HAP-1 (cell line): ENCODE measurements around the gene DDN.

Experiments
- DNase-seq, 2 experiments: peaks; one replicate each; pipeline ENCODE4 v3.0.0-alpha.2; 2016 to 2020; ENCODE audit warnings: low spot score in 2 of 2
- H3K27me3 ChIP-seq: fragments of 250-450 bp; sonication (Bioruptor Pico); 2 replicates; pipeline ENCODE4 v1.5.1; 2020; ENCODE audit warnings: low read depth, mild to moderate bottlenecking, moderate library complexity
- H3K36me3 ChIP-seq: fragments of 250-450 bp; sonication (Bioruptor Pico); replicated peaks from 2 replicates; pipeline ENCODE4 v1.5.1; 2020; ENCODE audit warnings: mild to moderate bottlenecking
- H3K4me1 ChIP-seq: fragments of 250-450 bp; sonication (Bioruptor Pico); 2 replicates; pipeline ENCODE4 v1.5.1; 2020; ENCODE audit warnings: mild to moderate bottlenecking
- H3K4me3 ChIP-seq: fragments of 250-450 bp; sonication (Bioruptor Pico); 2 replicates; pipeline ENCODE4 v1.5.1; 2020; ENCODE audit warnings: mild to moderate bottlenecking, moderate library complexity
- H3K9me3 ChIP-seq: fragments of 250-450 bp; sonication (Bioruptor Pico); 2 replicates; pipeline ENCODE4 v1.5.1; 2020; ENCODE audit warnings: mild to moderate bottlenecking, moderate library complexity
- in situ Hi-C: fragments of 300-500 bp; cut with MboI; formaldehyde crosslinking; loops from 3 replicates; pipeline ENCODE4 v1.14.3; 2020; ENCODE audit warnings: low sequenced_read_pairs, inconsistent platforms, mixed read lengths

Gene DDN

DNA sequence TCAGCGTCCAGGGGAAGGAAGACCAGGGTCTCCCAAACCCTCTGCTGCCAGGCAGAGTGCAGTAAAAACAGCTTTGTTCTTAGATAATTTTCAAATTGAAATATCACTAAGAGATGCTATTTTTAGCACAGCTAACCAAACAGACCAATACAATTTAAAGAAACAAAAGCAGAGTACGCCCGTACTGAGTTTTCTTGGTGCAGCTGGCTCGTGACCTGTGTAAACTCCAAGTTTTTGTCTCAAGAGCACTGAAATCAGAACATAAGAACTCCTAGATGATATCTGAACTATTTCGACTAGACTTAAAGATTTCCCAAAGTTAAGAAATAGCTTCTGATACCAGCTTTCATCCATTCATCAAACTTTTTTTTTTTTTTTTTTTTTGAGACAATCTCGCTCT lies 52.2 kb downstream of the DDN start:
- H3K4me3 ChIP-seq, result no peak overlapping the region
- no peaks in the 10 kb centered on the region for H3K27me3 ChIP-seq
- no peaks in the 10 kb centered on the region for H3K9me3 ChIP-seq
- in situ Hi-C loops, result no loop called here
- peaks cover 10% of the 10 kb centered on the region for H3K36me3 ChIP-seq
- peaks cover 4% of the 10 kb centered on the region for H3K4me1 ChIP-seq
- no peak for DNase-seq

DNA sequence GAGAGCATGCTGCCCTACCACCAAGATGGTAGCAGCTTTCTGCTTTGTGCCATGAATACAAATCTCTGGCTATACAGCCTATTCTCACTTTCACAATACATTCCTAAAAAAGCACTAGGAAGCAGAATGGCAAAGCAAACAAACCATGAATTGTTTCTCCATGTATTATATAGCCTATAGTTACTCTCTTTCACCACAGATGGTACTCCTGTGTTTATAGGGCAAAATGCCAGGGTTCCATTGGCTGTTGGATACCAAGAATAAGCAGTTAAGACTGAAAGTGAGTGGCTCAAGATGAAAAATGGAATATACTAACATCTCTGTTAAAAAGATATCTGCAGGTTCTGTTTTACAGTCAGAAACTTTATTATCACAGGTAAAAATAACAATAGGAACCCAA lies 53.0 kb downstream of the DDN start:
- H3K36me3 ChIP-seq, result peaks cover 17% of the 10 kb centered on the region
- H3K4me1 ChIP-seq, result peaks cover 4% of the 10 kb centered on the region
- no peaks in the 10 kb centered on the region for H3K27me3 ChIP-seq
- DNase-seq, result no peak
- H3K9me3 ChIP-seq, result no peaks in the 10 kb centered on the region
- no peak overlapping the region for H3K4me3 ChIP-seq
- in situ Hi-C loops, result no loop called here
